Liver (tissue), 3 donors: ENCODE results near the gene SAMD4A.

ENCODE experiments used
- CTCF ChIP-seq: fragments of 150-350 bp; IDR thresholded peaks from 2 replicates; pipeline ENCODE4 v1.5.1; 2017; ENCODE audit warnings: improper control_type of control experiment, low read depth, low read length; ENCODE audit not compliant: missing input control
- JUND ChIP-seq, 2 donors: IDR thresholded peaks; 2 replicates each; pipeline ENCODE4 v1.6.1; 2016; ENCODE audit warnings: antibody characterized with exemption in 2 of 2
- REST ChIP-seq: IDR thresholded peaks from 2 replicates; pipeline ENCODE4 v1.6.1; 2016; ENCODE audit warnings: antibody characterized with exemption, mild to moderate bottlenecking
- YY1 ChIP-seq: IDR thresholded peaks from 2 replicates; pipeline ENCODE4 v1.6.1; 2016; ENCODE audit warnings: antibody characterized with exemption, mild to moderate bottlenecking
- donor health status: healthy.
- donor health status: healthy.

DNA sequence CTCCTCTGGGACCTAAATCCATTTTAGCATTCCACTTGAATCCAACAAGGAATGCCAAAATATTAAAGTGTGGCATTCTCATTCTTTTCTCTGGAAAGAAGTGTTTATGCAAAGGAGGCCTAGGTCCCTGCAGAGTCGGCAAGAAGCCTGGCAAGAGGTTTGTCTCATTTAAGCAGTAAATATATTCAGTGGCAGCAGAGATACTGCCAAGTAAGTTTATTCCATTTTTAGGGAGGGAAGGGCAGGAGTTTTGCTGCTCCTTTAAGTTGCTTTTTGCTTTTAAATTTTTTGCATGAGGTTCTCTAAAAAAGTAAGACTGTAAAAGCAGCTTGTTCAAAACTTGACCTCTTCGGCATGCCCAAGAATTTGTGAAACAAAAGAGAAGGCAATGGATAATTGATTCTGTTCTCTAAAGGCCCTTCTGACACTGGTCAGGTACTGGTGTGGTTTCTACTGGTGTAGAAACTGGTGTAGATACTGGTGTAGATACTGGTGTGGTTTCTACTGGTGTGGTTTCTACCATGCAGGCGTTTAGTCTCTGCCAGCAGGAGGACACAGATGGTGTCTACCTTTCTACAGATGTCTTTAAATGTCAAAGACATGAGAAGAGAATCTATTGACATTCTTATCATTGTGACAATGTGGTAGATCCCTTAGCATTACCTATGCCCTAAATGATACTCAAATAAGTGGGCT is 107.3 kb downstream of the SAMD4A start:
- TF ChIP-seq YY1: no peak
- no peak for TF ChIP-seq CTCF
- no peak for TF ChIP-seq REST
- no peak for TF ChIP-seq JUND (IDR thresholded peaks at IDR 0.05)
